Endothelial cell of umbilical vein (primary cell): ENCODE data around the gene CBFA2T3. TPM values are rescaled to one million over a fixed set of nuclear protein-coding genes. Genes with fewer than 3 reads are reported as not detected.

Source experiments
- BruUV-seq: library from RNA; stranded (reverse); fragments of 400-500 nt; replicated peaks from 2 replicates; lab custom pipeline; 2021; lab: Mats Ljungman, UMichigan
- CTCF ChIA-PET: fragments of 300-600, 350-600 bp; sonication (Branson Sonifier 250); formaldehyde crosslinking; loops from one replicate; lab custom pipeline; 2021; ENCODE audit warnings: antibody characterized with exemption, inconsistent platforms; lab: Charles Lee
- POLR2A ChIA-PET: fragments of 300-600, 350-600 bp; sonication (Branson Sonifier 250); formaldehyde crosslinking; loops from one replicate; lab custom pipeline; 2021; ENCODE audit warnings: antibody characterized with exemption, inconsistent platforms; lab: Charles Lee
- DNase-seq: peaks from one replicate; pipeline ENCODE4 v3.0.0-alpha.2; 2011; ENCODE audit warnings: low read depth, low spot score
- FAIRE-seq: peaks from 2 replicates; lab custom pipeline; 2011; peaks lifted over from hg19 to GRCh38; lab: Jason Lieb, UNC
- H2AFZ ChIP-seq: 2 replicates; pipeline ENCODE4 v1.6.0; 2012; ENCODE audit warnings: low read depth, low read length, control low read depth, inconsistent platforms
- H3K27ac ChIP-seq: 2 replicates; pipeline ENCODE4 v1.5.1; 2011; ENCODE audit warnings: low read depth, mild to moderate bottlenecking, control low read depth, low read length, moderate library complexity; ENCODE audit not compliant: insufficient read depth
- H3K27me3 ChIP-seq, 2 experiments: 2 replicates each; pipeline versions ENCODE4 v1.6.0 to v1.6.1; 2011; ENCODE audit warnings: low read length in 2 of 2, mixed read lengths in 1 of 2; ENCODE audit not compliant: control insufficient read depth in 2 of 2, insufficient read depth in 2 of 2
- H3K36me3 ChIP-seq, 2 experiments: 2 replicates in 1 of 2; 3 replicates in 1 of 2; pipeline ENCODE4 v1.5.1; 2011; ENCODE audit warnings: low read length in 2 of 2, mild to moderate bottlenecking in 1 of 2, moderate library complexity in 1 of 2; ENCODE audit not compliant: control insufficient read depth in 2 of 2, insufficient read depth in 2 of 2; ENCODE audit errors: extremely low read depth in 1 of 2
- H3K4me1 ChIP-seq: 3 replicates; pipeline ENCODE4 v1.5.1; 2011; ENCODE audit warnings: mild to moderate bottlenecking, low read length; ENCODE audit not compliant: control insufficient read depth, insufficient read depth; ENCODE audit errors: extremely low read depth
- H3K4me2 ChIP-seq: 2 replicates; pipeline ENCODE4 v1.6.1; 2011; ENCODE audit warnings: low read length, control low read depth, mixed read lengths; ENCODE audit not compliant: insufficient read depth
- H3K4me3 ChIP-seq, 3 experiments: fragments of 200-600 bp in 1 of 3; sonication (generic), shearing (Covaris generic) in 1 of 3; replicated peaks in 1 of 3; 2 replicates each; pipeline ENCODE4 v1.5.1; 2011 to 2016; ENCODE audit warnings: control low read depth in 3 of 3, low read length in 3 of 3, mild to moderate bottlenecking in 2 of 3, inconsistent platforms in 1 of 3, low read depth in 1 of 3, moderate library complexity in 1 of 3; ENCODE audit not compliant: insufficient read depth in 1 of 3
- H3K79me2 ChIP-seq: 2 replicates; pipeline ENCODE4 v1.6.0; 2012; ENCODE audit warnings: low read length, inconsistent platforms; ENCODE audit not compliant: control insufficient read depth, insufficient read depth
- H3K9ac ChIP-seq: replicated peaks from 2 replicates; pipeline ENCODE3; 2011; ENCODE audit warnings: low read length, control low read depth; ENCODE audit not compliant: insufficient read depth; ENCODE audit errors: extremely low read depth
- H3K9me1 ChIP-seq: replicated peaks from 3 replicates; pipeline ENCODE4 v1.6.0; 2011; ENCODE audit warnings: mild to moderate bottlenecking, low read length; ENCODE audit not compliant: control insufficient read depth, insufficient read depth; ENCODE audit errors: extremely low read depth
- H3K9me3 ChIP-seq: replicated peaks from 2 replicates; pipeline ENCODE4 v1.5.1; 2012; ENCODE audit warnings: low read length, inconsistent platforms; ENCODE audit not compliant: control insufficient read depth, insufficient read depth
- H4K20me1 ChIP-seq: replicated peaks from 2 replicates; pipeline ENCODE3; 2011; ENCODE audit warnings: mild to moderate bottlenecking, low read length; ENCODE audit not compliant: control insufficient read depth, insufficient read depth; ENCODE audit errors: extremely low read depth
- CTCF ChIP-seq, 2 donors: IDR thresholded peaks; 1 replicate in 1 of 2; 2 replicates in 1 of 2; pipeline ENCODE4 v1.5.1; 2011; ENCODE audit warnings: low read length in 2 of 2, mild to moderate bottlenecking in 2 of 2, moderate library complexity in 2 of 2, control low read depth in 1 of 2, inconsistent platforms in 1 of 2, low read depth in 1 of 2; ENCODE audit not compliant: insufficient read depth in 1 of 2; ENCODE audit errors: extremely low read depth in 1 of 2
- EZH2 ChIP-seq: IDR thresholded peaks from 2 replicates; pipeline ENCODE4 v1.6.1; 2012; ENCODE audit warnings: borderline replicate concordance, low read depth, mild to moderate bottlenecking, moderate library complexity, low read length, inconsistent platforms; ENCODE audit not compliant: severe bottlenecking
- FOS ChIP-seq: IDR thresholded peaks from 2 replicates; pipeline ENCODE4 v1.6.1; 2011; ENCODE audit warnings: mild to moderate bottlenecking, low read length, moderate library complexity, borderline replicate concordance; ENCODE audit not compliant: insufficient read depth
- GATA2 ChIP-seq: IDR thresholded peaks from 2 replicates; pipeline ENCODE4 v1.7.0; 2011; ENCODE audit warnings: low read depth, mild to moderate bottlenecking, moderate library complexity, mixed read lengths, low read length; ENCODE audit not compliant: insufficient read length, insufficient read depth
- JUN ChIP-seq: IDR thresholded peaks from 2 replicates; pipeline ENCODE4 v1.6.1; 2011; ENCODE audit warnings: borderline replicate concordance, low read depth; ENCODE audit not compliant: insufficient read length, insufficient read depth
- MYC ChIP-seq: IDR thresholded peaks from one replicate; pipeline ENCODE4 v1.6.1; 2011; ENCODE audit warnings: mild to moderate bottlenecking, low read depth, low read length
- POLR2A ChIP-seq: IDR thresholded peaks from 2 replicates; pipeline ENCODE4 v1.6.1; 2012; ENCODE audit warnings: low read depth, mild to moderate bottlenecking, control low read depth, low read length
- POLR2AphosphoS5 ChIP-seq: IDR thresholded peaks from 2 replicates; pipeline ENCODE4 v1.6.1; 2012; ENCODE audit warnings: low read depth, mild to moderate bottlenecking, control low read depth, low read length, moderate library complexity; ENCODE audit not compliant: insufficient read depth
- dilution Hi-C: fragments of 300-500 bp; cut with MboI; formaldehyde crosslinking; loops from one replicate; pipeline ENCODE4 v1.15.0; 2019; ENCODE audit warnings: low sequenced_read_pairs; ENCODE audit not compliant: extremely low pct_ligation_motif_present
- intact Hi-C: fragments of 100-400 bp; cut with micrococcal nuclease; formaldehyde crosslinking; loops from one replicate; pipeline ENCODE4 v1.10.0; 2022
- polyA plus RNA-seq, 4 experiments: library from polyadenylated mRNA; depleted of rRNA in 3 of 4; stranded (reverse) in 3 of 4; unstranded in 1 of 4; fragments of >200 nt; gene quantifications; 2 replicates each; pipeline versions ENCODE4 v1.2.1 to v1.2.3, GENCODE V29; 2011 to 2012; ENCODE audit warnings: missing spikeins in 1 of 4
- total RNA-seq: library from RNA; stranded (reverse); gene quantifications from 2 replicates; pipeline ENCODE4 v1.2.3, GENCODE V29; 2021
- TF ChIP-seq, protein P1 (sequence below): IDR thresholded peaks from 2 replicates; pipeline ENCODE4 v1.6.1; 2011; ENCODE audit not compliant: insufficient read depth, insufficient read length

Gene CBFA2T3
- total and polyA plus RNA-seq, 2 donors (not counting 3 experiments of a cell fraction or from before 2014, with no cell fraction given), result not detected

DNA sequence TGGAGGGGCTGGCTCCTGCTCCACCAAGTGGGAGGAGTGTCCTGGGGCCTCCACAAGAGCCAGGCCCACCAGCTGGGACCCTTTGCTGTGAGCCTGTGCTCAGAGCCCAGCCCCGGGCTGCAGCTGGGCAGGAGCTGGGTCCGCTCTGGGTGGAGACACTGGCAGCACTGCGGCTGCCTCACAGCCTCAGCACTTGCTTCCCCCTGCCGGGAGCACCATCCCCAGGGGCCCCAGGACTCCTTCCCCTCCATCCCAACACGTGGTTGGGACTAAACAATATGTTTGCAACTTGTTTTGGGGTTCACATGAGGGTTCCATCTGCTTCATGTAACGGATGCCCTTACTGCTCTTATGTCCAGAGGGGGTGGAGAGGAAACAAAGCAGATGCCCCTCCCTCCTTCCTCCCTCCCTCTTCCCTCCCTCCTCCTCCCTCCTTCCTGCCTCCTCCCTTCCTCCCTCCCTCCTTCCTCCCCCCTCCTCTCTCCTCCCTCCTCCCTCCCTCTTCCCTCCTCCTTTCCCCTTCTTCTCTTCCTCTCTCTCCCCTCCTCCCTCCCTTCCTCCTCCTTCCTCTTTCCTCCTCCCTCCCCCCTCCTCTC is 16.3 kb upstream of the CBFA2T3 start:
- H3K27me3 ChIP-seq, result peaks cover 0 to 1% of the 10 kb centered on the region in 2 experiments
- H3K79me2 ChIP-seq, result no peaks in the 10 kb centered on the region
- no peak overlapping the region for H2AFZ ChIP-seq
- dilution Hi-C loops (no loop called here), intact Hi-C loops (no loop called here)
- BruUV-seq, result no TSS peak
- H3K36me3 ChIP-seq, result no peaks in the 10 kb centered on the region
- no peaks in the 10 kb centered on the region for H3K9me3 ChIP-seq
- DNase-seq (no peak), FAIRE-seq (no peak)
- no peak overlapping the region for H3K4me3 ChIP-seq
- TF ChIP-seq EZH2 (no peak), POLR2A (no peak), MYC (no peak), JUN (no peak), POLR2AphosphoS5 (no peak), CTCF (IDR thresholded peaks at IDR 0.05; ENCODE audit: extremely low read depth in 1 of 2, insufficient read depth in 1 of 2, low read depth in 1 of 2, low read length in 2 of 2) (no peak), FOS (no peak), GATA2 (no peak)
- TF ChIP-seq, protein P1, sequence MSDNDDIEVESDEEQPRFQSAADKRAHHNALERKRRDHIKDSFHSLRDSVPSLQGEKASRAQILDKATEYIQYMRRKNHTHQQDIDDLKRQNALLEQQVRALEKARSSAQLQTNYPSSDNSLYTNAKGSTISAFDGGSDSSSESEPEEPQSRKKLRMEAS, result no peak
- H3K9me1 ChIP-seq, result no peaks in the 10 kb centered on the region
- H3K9ac ChIP-seq, result no peak overlapping the region
- CTCF ChIA-PET, result interaction anchor here (1.4 kb wide), 1 partner anchor 67 kb away, joined by 3 read pairs; no protein-coding TSS in a partner anchor
- no peaks in the 10 kb centered on the region for H4K20me1 ChIP-seq
- POLR2A ChIA-PET, result no interaction called here
- no peak overlapping the region for H3K27ac ChIP-seq
- H3K4me2 ChIP-seq, result no peak overlapping the region
- no peaks in the 10 kb centered on the region for H3K4me1 ChIP-seq
